Measurements from ENCODE around the gene CASP3. TPM values are rescaled to one million over a fixed set of nuclear protein-coding genes. Genes with fewer than 3 reads are reported as not detected.

Gene CASP3
- total RNA-seq = 71.2 and 73.2 TPM in 2 replicates

DNA sequence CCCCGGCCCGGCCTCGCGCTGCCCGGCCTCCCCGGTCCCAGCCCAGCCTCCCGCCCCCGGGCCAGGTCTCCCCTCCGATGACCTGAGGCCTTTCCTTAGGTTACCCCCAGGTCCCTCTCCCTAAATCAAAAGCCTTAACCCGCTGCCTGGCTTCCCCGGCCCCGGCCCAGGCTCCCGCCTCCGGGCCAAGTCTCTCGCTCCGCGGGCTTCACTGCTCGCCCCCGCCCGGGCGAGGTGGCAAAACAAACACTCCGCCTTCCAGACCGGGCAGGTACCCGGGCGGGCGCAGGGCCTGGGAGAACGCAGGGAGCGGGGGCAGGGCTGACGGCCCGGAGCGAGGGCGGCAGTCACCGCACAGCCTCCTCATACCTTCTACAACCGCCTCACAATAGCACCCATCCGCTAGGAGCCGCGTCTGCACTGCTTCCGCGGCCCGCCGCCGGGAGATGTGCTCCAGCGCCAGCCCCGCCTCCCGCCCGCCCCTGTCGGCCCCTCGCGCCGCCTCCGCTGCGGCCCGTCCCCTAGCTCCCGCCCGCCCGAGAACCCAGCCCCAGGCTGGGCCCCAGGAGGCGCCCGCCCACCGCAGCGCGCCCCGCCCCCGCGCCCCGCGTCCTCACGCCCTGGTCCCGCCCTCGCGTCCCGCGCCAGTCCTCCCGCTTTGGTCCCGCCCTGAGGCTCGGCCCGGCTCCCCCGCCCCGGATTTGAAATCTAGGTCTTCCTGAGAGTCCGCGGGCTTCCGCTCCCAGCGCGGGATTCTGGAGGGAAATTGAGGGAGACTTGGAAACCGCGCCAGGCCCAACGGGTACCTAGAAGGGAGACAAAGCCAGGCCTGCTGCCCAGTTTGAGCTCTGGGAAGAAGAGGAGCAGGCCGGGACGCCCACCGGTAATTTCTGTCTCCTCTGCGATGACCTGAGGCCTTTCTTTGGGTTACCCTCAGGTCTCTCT is at the start of gene CASP3, which contains the start of gene PRIMPOL:
TSS of gene CASP3 (minus strand) at position 422 of the 945 bp plus-strand sequence. CDS start 10,994 bp downstream, outside the sequence.
TSS of gene PRIMPOL (plus strand) at position 713 of the 945 bp plus-strand sequence. CDS start 7,403 bp downstream, outside the sequence.
- intact Hi-C loops (cut with micrococcal nuclease) = loop anchor here (1.0 to 5.0 kb wide), 12 partner anchors 19 to 1145 kb away; partner anchors contain the start of genes ANKRD37, CCDC110, CENPU and IRF2

GRCh38 chr4:184697956-184698355 is 48.7 kb upstream of the CASP3 start:
- intact Hi-C loops (cut with micrococcal nuclease) = no loop called here

- intact Hi-C loops (cut with micrococcal nuclease) = no loop called here
These were observed 46.1 kb upstream of the CASP3 start for GRCh38 chr4:184695178-184695896.

DNA sequence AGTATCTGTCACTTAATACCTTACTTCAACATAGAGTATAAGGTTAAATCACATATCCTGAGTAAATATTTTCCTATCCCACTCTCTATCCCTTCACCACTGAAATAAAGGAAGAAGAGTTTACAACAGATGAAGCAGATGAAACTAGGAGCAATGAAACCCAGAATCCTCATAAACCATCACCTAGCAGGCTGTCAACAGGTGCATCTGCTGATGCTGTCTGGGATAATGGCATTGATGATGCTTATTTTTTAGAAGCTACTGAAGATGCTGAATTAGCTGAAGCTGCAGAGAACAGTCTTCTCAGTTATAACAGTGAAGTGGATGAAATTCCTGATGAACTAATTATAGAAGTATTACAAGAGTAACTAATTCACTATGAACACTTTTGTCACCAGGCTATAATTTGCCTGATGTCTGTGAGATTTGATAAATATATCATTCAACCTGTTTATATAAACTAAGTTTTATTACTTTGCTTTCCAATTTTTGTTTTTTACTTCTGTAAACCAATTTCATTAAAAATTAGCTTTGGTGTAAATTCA is 45.2 kb upstream of the CASP3 start:
- intact Hi-C loops (cut with micrococcal nuclease) = no loop called here

- intact Hi-C loops (cut with micrococcal nuclease) = no loop called here
These were observed 43.8 kb upstream of the CASP3 start for GRCh38 chr4:184693056-184693455.

- intact Hi-C loops (cut with micrococcal nuclease) = no loop called here
These were observed 40.4 kb upstream of the CASP3 start for GRCh38 chr4:184689681-184690080.

DNA sequence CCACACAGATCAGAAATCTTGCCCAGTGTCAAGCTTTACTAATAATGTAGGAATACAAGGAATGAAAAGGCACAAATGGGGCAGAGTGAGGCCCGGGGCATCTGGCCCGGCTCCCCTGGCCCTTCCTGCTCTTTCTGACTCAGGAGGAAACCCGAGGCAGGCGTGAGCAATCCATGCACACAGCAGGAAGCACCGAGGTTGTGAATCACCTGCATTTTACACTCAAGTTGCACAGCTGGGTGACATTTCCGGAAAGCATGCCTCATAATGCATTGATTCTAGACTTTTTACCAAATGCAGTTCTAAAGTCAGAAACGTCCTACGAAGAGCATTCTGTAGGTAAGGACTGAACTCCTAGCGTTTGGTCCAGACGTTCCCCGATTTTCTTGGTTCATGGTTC is 39.2 kb upstream of the CASP3 start:
- intact Hi-C loops (cut with micrococcal nuclease) = no loop called here

DNA sequence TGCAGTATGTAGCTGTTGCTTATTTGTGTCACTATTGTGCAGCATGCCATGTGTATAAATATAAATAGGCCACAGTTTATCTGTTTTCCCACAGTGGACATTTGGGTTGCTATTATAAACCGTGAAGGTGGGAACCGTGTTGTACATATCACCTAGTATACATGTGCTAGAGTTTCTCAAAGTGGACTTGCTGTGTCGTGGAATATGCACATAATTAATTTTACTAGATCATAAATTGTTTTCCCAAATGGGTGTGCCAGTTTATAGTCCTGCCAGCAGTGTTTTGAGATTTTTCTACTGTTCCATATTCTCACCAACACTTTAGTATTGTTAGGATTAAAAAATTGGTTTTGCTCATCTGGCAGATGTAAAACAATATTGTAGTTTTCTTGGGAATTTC is 38.8 kb upstream of the CASP3 start:
- intact Hi-C loops (cut with micrococcal nuclease) = no loop called here

DNA sequence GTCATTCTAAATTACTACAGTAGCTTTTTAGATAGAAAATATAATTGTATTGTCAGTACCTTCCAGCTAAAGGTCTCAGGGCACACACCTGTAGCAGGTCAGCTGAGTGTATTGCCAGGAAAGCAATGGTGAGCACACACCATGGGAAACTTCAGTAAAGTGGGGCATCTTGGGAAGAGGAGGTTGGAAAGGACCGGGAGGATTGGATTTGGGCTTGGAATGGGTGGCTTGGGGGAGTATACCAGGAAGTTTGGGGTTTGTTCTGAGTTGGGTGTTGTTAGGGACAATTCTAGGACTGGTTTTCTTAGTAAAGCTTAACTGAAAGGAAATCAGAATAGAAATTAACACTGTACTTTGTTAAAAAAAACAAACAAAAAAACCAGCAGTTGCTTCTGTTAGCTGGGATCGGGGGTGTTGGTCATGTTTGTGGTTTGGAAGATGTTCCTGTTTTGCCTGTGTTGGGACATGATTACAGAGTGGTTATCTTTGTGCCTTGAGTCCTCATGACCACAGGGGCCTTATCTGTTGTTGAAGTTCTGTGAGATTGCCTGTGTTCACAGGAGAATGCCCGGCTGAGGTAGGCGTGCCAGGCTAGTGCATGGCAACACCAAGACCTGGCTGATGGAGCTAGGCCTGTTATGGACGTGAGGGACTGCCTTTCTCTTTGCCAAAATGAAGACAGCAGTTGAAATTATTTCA is 35.4 kb upstream of the CASP3 start:
- intact Hi-C loops (cut with micrococcal nuclease) = no loop called here

- intact Hi-C loops (cut with micrococcal nuclease) = no loop called here
These were observed 32.7 kb upstream of the CASP3 start for GRCh38 chr4:184681916-184682315.

GRCh38 chr4:184680698-184681097 is 31.5 kb upstream of the CASP3 start:
- intact Hi-C loops (cut with micrococcal nuclease) = no loop called here

DNA sequence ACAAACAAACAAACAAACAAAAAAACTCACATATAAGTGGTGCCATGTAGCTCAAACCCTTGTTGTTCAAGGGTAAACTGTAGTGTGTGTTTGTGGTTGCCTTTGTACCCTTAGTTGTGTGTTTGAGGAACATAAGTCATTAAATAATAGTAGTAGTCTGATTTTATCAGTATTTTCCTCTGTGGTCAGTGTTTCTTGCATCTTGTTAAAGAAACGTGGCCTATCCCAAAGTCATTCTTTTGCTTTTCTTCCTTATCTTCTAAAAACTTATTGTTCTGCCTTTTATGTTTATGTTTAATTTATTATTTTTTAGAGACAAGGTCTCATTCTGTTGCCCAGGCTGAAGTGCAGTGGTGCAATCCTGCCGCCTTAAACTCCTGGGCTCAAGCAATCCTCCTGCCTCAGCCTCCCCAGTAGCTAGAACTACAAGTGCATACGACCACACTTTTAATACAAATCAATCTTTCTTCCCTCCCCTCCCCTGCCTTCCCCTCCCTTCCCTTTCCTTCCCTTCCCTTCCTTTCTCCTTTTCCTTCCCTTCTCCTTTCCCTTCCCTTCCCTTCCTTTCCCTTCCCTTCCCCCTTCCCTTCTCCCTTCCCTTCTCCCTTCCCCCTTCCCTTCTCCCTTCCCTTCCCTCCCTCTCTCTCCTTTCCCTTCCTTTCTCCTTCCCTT is 26.7 kb upstream of the CASP3 start:
- intact Hi-C loops (cut with micrococcal nuclease) = no loop called here

- intact Hi-C loops (cut with micrococcal nuclease) = no loop called here
These were observed 25.8 kb upstream of the CASP3 start for GRCh38 chr4:184675018-184675417.

DNA sequence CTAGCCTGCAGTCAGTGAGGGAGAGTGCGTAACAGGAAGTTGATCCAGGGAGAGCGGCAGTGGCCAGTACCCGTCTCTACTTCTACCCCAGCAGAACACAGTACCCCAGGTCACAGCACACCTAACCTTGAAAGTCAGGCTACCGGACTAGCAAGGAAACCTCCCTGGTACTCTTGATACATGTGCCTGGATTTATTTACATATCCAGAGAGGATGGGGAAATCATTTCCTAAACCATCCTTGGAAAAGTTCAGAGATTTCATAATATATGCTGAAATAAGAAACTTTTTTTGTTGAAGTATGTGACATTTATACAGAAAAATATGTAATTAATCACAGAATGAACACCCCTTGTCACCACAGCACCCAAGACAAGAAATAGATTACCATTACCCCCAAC is 24.8 kb upstream of the CASP3 start:
- intact Hi-C loops (cut with micrococcal nuclease) = no loop called here

GRCh38 chr4:184672741-184673140 is 23.5 kb upstream of the CASP3 start:
- intact Hi-C loops (cut with micrococcal nuclease) = no loop called here

- intact Hi-C loops (cut with micrococcal nuclease) = no loop called here
These were observed 21.9 kb upstream of the CASP3 start for GRCh38 chr4:184671101-184671500.

GRCh38 chr4:184669251-184669650 is 20.0 kb upstream of the CASP3 start:
- intact Hi-C loops (cut with micrococcal nuclease) = loop anchor here (5.0 kb wide), 1 partner anchor 63 kb away; the partner anchor contains the start of gene CENPU

DNA sequence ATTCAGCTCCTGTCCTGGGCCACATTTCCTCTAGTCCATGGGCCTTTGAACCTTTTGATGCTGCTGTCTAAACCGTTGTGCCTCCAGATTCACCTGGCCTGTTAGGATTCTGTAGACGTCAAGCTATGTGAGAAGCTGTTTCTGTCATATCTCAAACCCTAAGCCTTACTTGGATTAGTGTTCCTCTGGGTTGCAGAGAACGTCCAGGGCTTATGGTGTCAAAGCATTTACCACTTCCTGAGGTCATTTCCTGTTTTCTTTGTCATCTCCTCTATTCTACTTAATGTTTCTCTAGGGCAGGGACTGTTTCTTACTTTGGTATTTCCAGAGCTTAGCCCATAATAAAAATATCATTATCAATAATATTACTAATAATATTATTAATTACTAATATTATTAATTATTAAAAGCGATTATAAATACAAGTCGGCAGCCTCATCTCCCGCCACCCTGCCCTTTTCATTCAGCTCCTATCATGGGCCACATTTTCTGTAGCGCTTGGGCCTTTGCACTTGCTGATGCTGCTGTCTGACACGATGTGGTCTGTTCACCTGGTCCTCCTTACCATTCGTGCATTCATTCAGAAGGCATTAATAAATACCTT is 19.4 kb upstream of the CASP3 start:
- intact Hi-C loops (cut with micrococcal nuclease) = loop anchor here (1.0 to 5.0 kb wide), 2 partner anchors 19 to 64 kb away; partner anchors contain the start of genes CASP3, CENPU and PRIMPOL

GRCh38 chr4:184668096-184668495 is 18.8 kb upstream of the CASP3 start:
- intact Hi-C loops (cut with micrococcal nuclease) = loop anchor here (1.0 to 5.0 kb wide), 2 partner anchors 19 to 64 kb away; partner anchors contain the start of genes CASP3, CENPU and PRIMPOL

DNA sequence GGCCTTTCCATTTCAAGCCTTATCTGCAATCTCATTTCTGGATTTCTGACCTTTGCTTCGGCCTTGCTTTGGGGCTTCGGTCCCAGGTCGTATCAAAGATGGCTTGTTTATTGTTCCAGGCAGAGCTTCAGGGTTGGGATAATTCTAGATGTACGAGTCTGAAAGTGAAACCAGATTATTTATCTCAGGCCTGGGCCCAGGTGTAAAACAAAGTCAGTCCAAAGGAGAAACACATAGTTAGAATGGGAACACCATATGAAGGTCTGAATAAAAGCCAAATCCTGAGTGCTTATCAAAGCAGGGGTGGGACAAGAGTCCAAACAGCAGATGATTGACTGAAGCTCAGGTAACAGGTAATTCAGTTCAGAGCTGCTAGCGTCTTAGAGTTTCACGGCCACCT is 17.4 kb upstream of the CASP3 start:
- intact Hi-C loops (cut with micrococcal nuclease) = loop anchor here (5.0 kb wide), 1 partner anchor 66 kb away; the partner anchor contains the start of gene CENPU
